GM12878 (cell line): ENCODE results near the gene PTPN5. TPM values are rescaled to one million over a fixed set of nuclear protein-coding genes. Genes with fewer than 3 reads are reported as not detected.

Source experiments
- ATAC-seq: fragments of 200-7000 bp; cut with Tn5 transposase; 3 replicates; pipeline ENCODE4 v1.9.1; 2020; ENCODE audit warnings: mild to moderate bottlenecking, moderate library complexity
- BruUV-seq: library from RNA; stranded (reverse); fragments of 400-500 nt; replicated peaks from 2 replicates; lab custom pipeline; 2021; lab: Mats Ljungman, UMichigan
- CTCF ChIA-PET: fragments of 300-600 bp; sonication (Branson Sonifier 250); formaldehyde crosslinking; extraction: SDS; loops from one replicate; lab custom pipeline; 2021; ENCODE audit warnings: inconsistent platforms; lab: Yijun Ruan, JAX
- POLR2A ChIA-PET: fragments of 350-600 bp; formaldehyde crosslinking; extraction: SDS; loops from one replicate; lab custom pipeline; 2021; ENCODE audit warnings: inconsistent platforms; lab: Charles Lee
- RAD21 ChIA-PET: fragments of 300-600 bp; sonication (Branson Sonifier 250); formaldehyde crosslinking; loops from one replicate; lab custom pipeline; 2023; ENCODE audit warnings: antibody characterized with exemption; ENCODE audit not compliant: unreplicated experiment; lab: Charles Lee
- SMC1A ChIA-PET: fragments of 300-600 bp; sonication (Branson Sonifier 250); formaldehyde crosslinking; loops from one replicate; lab custom pipeline; 2023; ENCODE audit not compliant: unreplicated experiment, uncharacterized antibody; lab: Charles Lee
- DNase-seq: peaks from one replicate; pipeline ENCODE4 v3.0.0-alpha.2; 2011; ENCODE audit warnings: low read depth, low spot score
- FAIRE-seq: peaks from 3 replicates; lab custom pipeline; 2011; peaks lifted over from hg19 to GRCh38; lab: Jason Lieb, UNC
- H2AFZ ChIP-seq: 2 replicates; pipeline ENCODE4 v1.6.0; 2011; ENCODE audit warnings: low read depth, low read length, control low read depth; ENCODE audit not compliant: control insufficient read depth
- H3K27ac ChIP-seq: 2 replicates; pipeline ENCODE4 v1.5.1; 2011; ENCODE audit warnings: control low read depth; ENCODE audit not compliant: control insufficient read depth, insufficient read depth
- H3K27me3 ChIP-seq, 2 experiments: replicated peaks in 1 of 2; 2 replicates each; pipeline versions ENCODE4 v1.6.0 to v1.6.1; 2011; ENCODE audit warnings: low read length in 1 of 2; ENCODE audit not compliant: control insufficient read depth in 2 of 2, insufficient read depth in 2 of 2
- H3K36me3 ChIP-seq, 2 experiments: 2 replicates each; pipeline ENCODE4 v1.5.1; 2011; ENCODE audit warnings: low read length in 1 of 2; ENCODE audit not compliant: control insufficient read depth in 2 of 2, insufficient read depth in 2 of 2
- H3K4me1 ChIP-seq: 2 replicates; pipeline ENCODE4 v1.6.1; 2011; ENCODE audit warnings: mild to moderate bottlenecking, low read length, moderate library complexity, mixed read lengths; ENCODE audit not compliant: control insufficient read depth, insufficient read depth
- H3K4me2 ChIP-seq: 2 replicates; pipeline ENCODE4 v1.6.0; 2011; ENCODE audit warnings: control low read depth; ENCODE audit not compliant: control insufficient read depth, insufficient read depth
- H3K4me3 ChIP-seq: fragments of 200-600 bp; sonication (generic); 2 replicates; pipeline ENCODE4 v1.5.1; 2016
- H3K79me2 ChIP-seq: 2 replicates; pipeline ENCODE4 v1.6.0; 2011; ENCODE audit warnings: low read length; ENCODE audit not compliant: control insufficient read depth, insufficient read depth
- H3K9ac ChIP-seq: 2 replicates; pipeline ENCODE4 v1.8.0; 2011; ENCODE audit warnings: low read length, control low read depth, mixed read lengths; ENCODE audit not compliant: control insufficient read depth, insufficient read depth
- H3K9me3 ChIP-seq: replicated peaks from 3 replicates; pipeline ENCODE4 v1.5.1; 2011; ENCODE audit warnings: mild to moderate bottlenecking, low read length; ENCODE audit not compliant: control insufficient read depth, insufficient read depth
- H4K20me1 ChIP-seq: 2 replicates; pipeline ENCODE4 v1.6.0; 2011; ENCODE audit not compliant: control insufficient read depth, insufficient read depth
- BHLHE40 ChIP-seq, 2 experiments: fragments of 450-650 bp in 1 of 2; IDR thresholded peaks; 2 replicates each; pipeline ENCODE4 v1.6.1; 2011 to 2017; ENCODE audit warnings: low read depth in 2 of 2, borderline replicate concordance in 1 of 2, improper control_type of control experiment in 1 of 2, low read length in 1 of 2, mild to moderate bottlenecking in 1 of 2
- CREM ChIP-seq: IDR thresholded peaks from 2 replicates; pipeline ENCODE4 v1.6.1; 2014; ENCODE audit warnings: antibody characterized with exemption, low read depth
- NFYA ChIP-seq: IDR thresholded peaks from 2 replicates; pipeline ENCODE4 v1.6.1; 2011; ENCODE audit warnings: low read depth, mild to moderate bottlenecking, low read length, improper control_type of control experiment, borderline replicate concordance
- NR2C1 ChIP-seq: fragments of 450-650 bp; IDR thresholded peaks from 2 replicates; pipeline ENCODE4 v1.6.1; 2017; ENCODE audit warnings: antibody characterized with exemption, mild to moderate bottlenecking, moderate library complexity
- RBBP5 ChIP-seq: fragments of 200-600 bp; sonication (generic); conservative IDR thresholded peaks from 2 replicates; pipeline ENCODE4 v1.6.1; 2016
- RELA ChIP-seq: fragments of 450-650 bp; IDR thresholded peaks from 2 replicates; pipeline ENCODE4 v1.8.0; 2014; ENCODE audit warnings: borderline replicate concordance; ENCODE audit not compliant: partially characterized antibody
- SIN3A ChIP-seq: IDR thresholded peaks from 2 replicates; pipeline ENCODE4 v1.6.1; 2012; ENCODE audit warnings: low read depth, low read length, improper control_type of control experiment
- SMARCA5 ChIP-seq: fragments of 450-650 bp; IDR thresholded peaks from 2 replicates; pipeline ENCODE4 v1.6.1; 2017; ENCODE audit warnings: mild to moderate bottlenecking
- SREBF1 ChIP-seq: IDR thresholded peaks from 2 replicates; pipeline ENCODE4 v1.6.1; 2012; ENCODE audit warnings: mild to moderate bottlenecking, low read length
- STAT3 ChIP-seq: IDR thresholded peaks from 2 replicates; pipeline ENCODE4 v1.6.1; 2011; ENCODE audit warnings: low read depth, low read length, improper control_type of control experiment
- SUZ12 ChIP-seq: fragments of 200-600 bp; sonication (generic); IDR thresholded peaks from one replicate; pipeline ENCODE4 v1.6.1; 2018; ENCODE audit warnings: antibody characterized with exemption, mild to moderate bottlenecking; ENCODE audit not compliant: unreplicated experiment
- WGBS: methylation state at CpG from one replicate; pipeline ENCODE4 v1.1.6; 2016; ENCODE audit warnings: low lambda C conversion rate; ENCODE audit not compliant: insufficient replicate concordance, insufficient coverage; ENCODE audit errors: missing lambda C conversion rate; 5-methylcytosine and 5-hydroxymethylcytosine counted together
- in situ Hi-C: fragments of 300-500 bp; cut with MboI; formaldehyde crosslinking; loops from 9 replicates; pipeline ENCODE4 v1.14.3; 2018; ENCODE audit warnings: mixed read lengths
- intact Hi-C: fragments of 100-400 bp; cut with micrococcal nuclease; formaldehyde crosslinking; loops from one replicate; pipeline ENCODE4 v1.14.2; 2022; ENCODE audit not compliant: unreplicated experiment
- polyA plus RNA-seq, 11 experiments: library from polyadenylated mRNA; depleted of rRNA in 4 of 11; unstranded in 6 of 11; stranded (reverse) in 5 of 11; fragments of >200 nt; fragmentation: Nextera tagmentation in 4 of 11; fragmentation: Illumina TruSeq in 1 of 11; extraction: Ambion mirVana in 4 of 11; extraction: Trizol in 1 of 11; gene quantifications; 1 replicate in 1 of 11; 2 replicates in 10 of 11; pipeline versions ENCODE4 v1.2.1 to v1.2.3, GENCODE V29; 2011 to 2016; ENCODE audit warnings: inconsistent platforms in 2 of 11, missing spikeins in 2 of 11, low read depth in 1 of 11
- total RNA-seq, 4 experiments: library from RNA; depleted of rRNA in 3 of 4; stranded (reverse); fragments of >200 nt in 3 of 4; fragmentation: Illumina TruSeq in 1 of 4; extraction: Trizol in 1 of 4; gene quantifications; 2 replicates each; pipeline versions ENCODE4 v1.2.1 to v1.2.3, GENCODE V29; 2013 to 2021
- TF ChIP-seq, protein P1 (sequence below): IDR thresholded peaks from 2 replicates; pipeline ENCODE4 v1.6.1; 2011; ENCODE audit warnings: mild to moderate bottlenecking, low read depth, low read length, moderate library complexity; ENCODE audit not compliant: insufficient replicate concordance
- TF ChIP-seq, protein P2 (sequence below): fragments of 450-650 bp; IDR thresholded peaks from 2 replicates; pipeline ENCODE4 v1.6.1; 2016; ENCODE audit warnings: mild to moderate bottlenecking, moderate library complexity, borderline replicate concordance
- TF ChIP-seq, protein P3 (sequence below): fragments of 450-650 bp; IDR thresholded peaks from 2 replicates; pipeline ENCODE4 v1.6.1; 2018; ENCODE audit warnings: mild to moderate bottlenecking, low read depth, moderate library complexity; ENCODE audit not compliant: partially characterized antibody
- TF ChIP-seq, protein P4 (sequence below): IDR thresholded peaks from 2 replicates; pipeline ENCODE4 v1.6.1; 2012; ENCODE audit warnings: low read length, inconsistent platforms

PTPN5 gene
- total and polyA plus RNA-seq, 10 of the 15 experiments (the other 5 are each of a cell fraction or from before 2014, with no cell fraction given): 0.04 to 0.06 (median 0.05) TPM; not detected in 7

DNA sequence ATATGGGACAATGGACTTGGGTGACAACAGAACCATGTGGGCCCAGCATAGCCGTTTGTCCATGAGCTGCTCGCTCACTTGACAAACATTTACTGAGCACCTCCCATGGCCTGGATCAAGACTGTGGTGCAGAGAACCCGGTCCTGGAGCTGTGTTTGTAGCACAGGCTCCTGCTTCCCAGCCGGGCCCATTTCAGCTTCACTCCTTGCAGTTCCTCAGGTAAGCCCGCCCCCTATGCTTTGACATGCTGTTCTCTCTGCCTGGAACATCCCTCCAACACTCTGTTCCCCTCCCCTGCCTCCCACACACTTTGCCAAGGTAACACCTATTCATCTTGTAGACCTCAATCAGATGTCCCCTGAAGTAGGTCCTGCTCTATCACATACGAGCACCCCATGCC, 46.3 kb downstream of the PTPN5 start:
- Histone ChIP-seq H4K20me1 (no peaks in the 10 kb centered on the region), H3K9me3 (no peaks in the 10 kb centered on the region), H2AFZ (no peak overlapping the region), H3K27ac (no peak overlapping the region), H3K27me3 (no peaks in the 10 kb centered on the region; a peak in 1 of 4 replicates), H3K4me1 (no peaks in the 10 kb centered on the region), H3K36me3 (no peaks in the 10 kb centered on the region), H3K79me2 (no peaks in the 10 kb centered on the region), H3K9ac (no peak overlapping the region), H3K4me3 (no peak overlapping the region), H3K4me2 (no peak overlapping the region)
- 35% methylated on average over 6 of the region's 6 CpGs for WGBS
- ChIA-PET POLR2A (no interaction called here), CTCF (interaction anchor here (0.9 to 19.6 kb wide), 4 partner anchors 14 to 23 kb away, joined by 4 to 494 read pairs (median 8); no protein-coding TSS in a partner anchor), SMC1A (interaction anchor here (0.7 to 1.2 kb wide), 2 partner anchors 19 to 21 kb away, joined by 3 read pairs; no protein-coding TSS in a partner anchor), RAD21 (interaction anchor here (1.1 kb wide), 1 partner anchor 14 kb away, joined by 3 read pairs; no protein-coding TSS in a partner anchor)
- no TSS peak for BruUV-seq
- DNase-seq (no peak), ATAC-seq (no peak), FAIRE-seq (no peak)
- in situ Hi-C loops: no loop called here
- intact Hi-C loops: no loop called here
- TF ChIP-seq NR2C1 (no peak), NFYA (no peak), RBBP5 (no peak), RELA (no peak), SREBF1 (no peak), SMARCA5 (no peak), SIN3A (no peak), STAT3 (no peak), BHLHE40 (IDR thresholded peaks at IDR 0.05; ENCODE audit: borderline replicate concordance in 1 of 2, low read depth in 2 of 2, low read length in 1 of 2) (no peak), CREM (no peak), SUZ12 (no peak)
- TF ChIP-seq, protein P1, sequence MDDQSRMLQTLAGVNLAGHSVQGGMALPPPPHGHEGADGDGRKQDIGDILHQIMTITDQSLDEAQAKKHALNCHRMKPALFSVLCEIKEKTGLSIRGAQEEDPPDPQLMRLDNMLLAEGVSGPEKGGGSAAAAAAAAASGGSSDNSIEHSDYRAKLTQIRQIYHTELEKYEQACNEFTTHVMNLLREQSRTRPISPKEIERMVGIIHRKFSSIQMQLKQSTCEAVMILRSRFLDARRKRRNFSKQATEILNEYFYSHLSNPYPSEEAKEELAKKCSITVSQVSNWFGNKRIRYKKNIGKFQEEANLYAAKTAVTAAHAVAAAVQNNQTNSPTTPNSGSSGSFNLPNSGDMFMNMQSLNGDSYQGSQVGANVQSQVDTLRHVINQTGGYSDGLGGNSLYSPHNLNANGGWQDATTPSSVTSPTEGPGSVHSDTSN: no peak
- TF ChIP-seq, protein P2, sequence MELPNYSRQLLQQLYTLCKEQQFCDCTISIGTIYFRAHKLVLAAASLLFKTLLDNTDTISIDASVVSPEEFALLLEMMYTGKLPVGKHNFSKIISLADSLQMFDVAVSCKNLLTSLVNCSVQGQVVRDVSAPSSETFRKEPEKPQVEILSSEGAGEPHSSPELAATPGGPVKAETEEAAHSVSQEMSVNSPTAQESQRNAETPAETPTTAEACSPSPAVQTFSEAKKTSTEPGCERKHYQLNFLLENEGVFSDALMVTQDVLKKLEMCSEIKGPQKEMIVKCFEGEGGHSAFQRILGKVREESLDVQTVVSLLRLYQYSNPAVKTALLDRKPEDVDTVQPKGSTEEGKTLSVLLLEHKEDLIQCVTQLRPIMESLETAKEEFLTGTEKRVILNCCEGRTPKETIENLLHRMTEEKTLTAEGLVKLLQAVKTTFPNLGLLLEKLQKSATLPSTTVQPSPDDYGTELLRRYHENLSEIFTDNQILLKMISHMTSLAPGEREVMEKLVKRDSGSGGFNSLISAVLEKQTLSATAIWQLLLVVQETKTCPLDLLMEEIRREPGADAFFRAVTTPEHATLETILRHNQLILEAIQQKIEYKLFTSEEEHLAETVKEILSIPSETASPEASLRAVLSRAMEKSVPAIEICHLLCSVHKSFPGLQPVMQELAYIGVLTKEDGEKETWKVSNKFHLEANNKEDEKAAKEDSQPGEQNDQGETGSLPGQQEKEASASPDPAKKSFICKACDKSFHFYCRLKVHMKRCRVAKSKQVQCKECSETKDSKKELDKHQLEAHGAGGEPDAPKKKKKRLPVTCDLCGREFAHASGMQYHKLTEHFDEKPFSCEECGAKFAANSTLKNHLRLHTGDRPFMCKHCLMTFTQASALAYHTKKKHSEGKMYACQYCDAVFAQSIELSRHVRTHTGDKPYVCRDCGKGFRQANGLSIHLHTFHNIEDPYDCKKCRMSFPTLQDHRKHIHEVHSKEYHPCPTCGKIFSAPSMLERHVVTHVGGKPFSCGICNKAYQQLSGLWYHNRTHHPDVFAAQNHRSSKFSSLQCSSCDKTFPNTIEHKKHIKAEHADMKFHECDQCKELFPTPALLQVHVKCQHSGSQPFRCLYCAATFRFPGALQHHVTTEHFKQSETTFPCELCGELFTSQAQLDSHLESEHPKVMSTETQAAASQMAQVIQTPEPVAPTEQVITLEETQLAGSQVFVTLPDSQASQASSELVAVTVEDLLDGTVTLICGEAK: no peak
- TF ChIP-seq, protein P3, sequence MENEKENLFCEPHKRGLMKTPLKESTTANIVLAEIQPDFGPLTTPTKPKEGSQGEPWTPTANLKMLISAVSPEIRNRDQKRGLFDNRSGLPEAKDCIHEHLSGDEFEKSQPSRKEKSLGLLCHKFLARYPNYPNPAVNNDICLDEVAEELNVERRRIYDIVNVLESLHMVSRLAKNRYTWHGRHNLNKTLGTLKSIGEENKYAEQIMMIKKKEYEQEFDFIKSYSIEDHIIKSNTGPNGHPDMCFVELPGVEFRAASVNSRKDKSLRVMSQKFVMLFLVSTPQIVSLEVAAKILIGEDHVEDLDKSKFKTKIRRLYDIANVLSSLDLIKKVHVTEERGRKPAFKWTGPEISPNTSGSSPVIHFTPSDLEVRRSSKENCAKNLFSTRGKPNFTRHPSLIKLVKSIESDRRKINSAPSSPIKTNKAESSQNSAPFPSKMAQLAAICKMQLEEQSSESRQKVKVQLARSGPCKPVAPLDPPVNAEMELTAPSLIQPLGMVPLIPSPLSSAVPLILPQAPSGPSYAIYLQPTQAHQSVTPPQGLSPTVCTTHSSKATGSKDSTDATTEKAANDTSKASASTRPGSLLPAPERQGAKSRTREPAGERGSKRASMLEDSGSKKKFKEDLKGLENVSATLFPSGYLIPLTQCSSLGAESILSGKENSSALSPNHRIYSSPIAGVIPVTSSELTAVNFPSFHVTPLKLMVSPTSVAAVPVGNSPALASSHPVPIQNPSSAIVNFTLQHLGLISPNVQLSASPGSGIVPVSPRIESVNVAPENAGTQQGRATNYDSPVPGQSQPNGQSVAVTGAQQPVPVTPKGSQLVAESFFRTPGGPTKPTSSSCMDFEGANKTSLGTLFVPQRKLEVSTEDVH: no peak
- TF ChIP-seq, protein P4, sequence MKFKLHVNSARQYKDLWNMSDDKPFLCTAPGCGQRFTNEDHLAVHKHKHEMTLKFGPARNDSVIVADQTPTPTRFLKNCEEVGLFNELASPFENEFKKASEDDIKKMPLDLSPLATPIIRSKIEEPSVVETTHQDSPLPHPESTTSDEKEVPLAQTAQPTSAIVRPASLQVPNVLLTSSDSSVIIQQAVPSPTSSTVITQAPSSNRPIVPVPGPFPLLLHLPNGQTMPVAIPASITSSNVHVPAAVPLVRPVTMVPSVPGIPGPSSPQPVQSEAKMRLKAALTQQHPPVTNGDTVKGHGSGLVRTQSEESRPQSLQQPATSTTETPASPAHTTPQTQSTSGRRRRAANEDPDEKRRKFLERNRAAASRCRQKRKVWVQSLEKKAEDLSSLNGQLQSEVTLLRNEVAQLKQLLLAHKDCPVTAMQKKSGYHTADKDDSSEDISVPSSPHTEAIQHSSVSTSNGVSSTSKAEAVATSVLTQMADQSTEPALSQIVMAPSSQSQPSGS: no peak
